ENCODE measurements around the gene ZNF771. TPM values are rescaled to one million over a fixed set of nuclear protein-coding genes. Genes with fewer than 3 reads are reported as not detected.

Gene ZNF771
- total RNA-seq, 6 donors from 2014 or later = 5.2 to 12.3 (median 7.2) TPM

DNA sequence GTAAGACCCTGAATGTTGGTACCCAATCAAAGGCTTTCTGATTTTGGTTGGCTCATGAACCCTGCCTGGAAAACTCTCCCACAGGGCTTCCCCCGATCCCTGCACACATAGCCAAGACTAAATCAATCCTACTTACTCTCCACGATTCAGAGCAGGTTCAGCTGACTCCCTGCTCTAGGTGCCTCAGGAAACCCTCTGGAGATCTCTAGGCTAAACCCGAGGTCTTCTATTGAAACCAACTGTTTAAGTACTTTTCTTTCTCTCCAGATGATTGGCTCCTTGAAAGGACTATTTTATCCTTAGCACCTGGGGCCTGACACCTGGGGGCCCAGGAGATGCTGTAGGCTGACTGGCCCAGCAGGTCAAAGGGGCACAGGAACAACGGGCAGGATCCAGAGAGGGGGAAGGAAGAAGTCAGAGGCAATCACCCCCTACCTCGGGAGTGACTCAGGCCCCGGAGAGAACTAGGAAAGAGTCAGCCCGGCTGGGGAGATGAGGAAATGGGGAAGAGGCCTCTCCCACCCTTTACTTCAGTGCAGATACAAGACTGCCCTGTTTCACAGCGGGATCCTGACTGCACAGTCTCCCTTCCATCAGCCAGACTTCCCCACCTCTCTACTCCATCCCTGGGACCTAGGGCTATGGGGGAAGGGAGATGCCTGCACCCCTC, 39.1 kb upstream of the ZNF771 start:
- ATAC-seq (ENCODE audit: low FRiP score in 2 of 2) = peak in 1 of 2 donors; percentile 25
- Histone ChIP-seq H3K9me3 (no peaks in the 10 kb centered on the region), H3K27me3 (no peaks in the 10 kb centered on the region), H3K4me1 (peaks cover 32 to 41% (median 33%) of the 10 kb centered on the region in 4 donors), H3K36me3 (peaks cover 8 to 30% (median 18%) of the 10 kb centered on the region in 4 donors), H3K4me3 (peak overlapping the region; percentile 79 to 98 (median 90)), H3K27ac (peak overlapping the region; percentile 77 to 91 (median 86))
- TF ChIP-seq POLR2AphosphoS5 (IDR thresholded peaks at IDR 0.05) (no peak), EP300 (IDR thresholded peaks at IDR 0.05) (no peak), POLR2A (IDR thresholded peaks at IDR 0.05) (peak in 2 of 4 donors; percentile 14 to 43)
- TF ChIP-seq, protein P1, sequence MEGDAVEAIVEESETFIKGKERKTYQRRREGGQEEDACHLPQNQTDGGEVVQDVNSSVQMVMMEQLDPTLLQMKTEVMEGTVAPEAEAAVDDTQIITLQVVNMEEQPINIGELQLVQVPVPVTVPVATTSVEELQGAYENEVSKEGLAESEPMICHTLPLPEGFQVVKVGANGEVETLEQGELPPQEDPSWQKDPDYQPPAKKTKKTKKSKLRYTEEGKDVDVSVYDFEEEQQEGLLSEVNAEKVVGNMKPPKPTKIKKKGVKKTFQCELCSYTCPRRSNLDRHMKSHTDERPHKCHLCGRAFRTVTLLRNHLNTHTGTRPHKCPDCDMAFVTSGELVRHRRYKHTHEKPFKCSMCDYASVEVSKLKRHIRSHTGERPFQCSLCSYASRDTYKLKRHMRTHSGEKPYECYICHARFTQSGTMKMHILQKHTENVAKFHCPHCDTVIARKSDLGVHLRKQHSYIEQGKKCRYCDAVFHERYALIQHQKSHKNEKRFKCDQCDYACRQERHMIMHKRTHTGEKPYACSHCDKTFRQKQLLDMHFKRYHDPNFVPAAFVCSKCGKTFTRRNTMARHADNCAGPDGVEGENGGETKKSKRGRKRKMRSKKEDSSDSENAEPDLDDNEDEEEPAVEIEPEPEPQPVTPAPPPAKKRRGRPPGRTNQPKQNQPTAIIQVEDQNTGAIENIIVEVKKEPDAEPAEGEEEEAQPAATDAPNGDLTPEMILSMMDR (IDR thresholded peaks at IDR 0.05) = no peak
- 4 to 6% methylated on average over 8 of the region's 8 CpGs for WGBS, 2 donors
- DNase-seq = peak in 1 of 2 donors; percentile 76

GRCh38 chr16:30368792-30369090, 38.7 kb upstream of the ZNF771 start:
- 4 to 9% methylated on average over 4 of the region's 4 CpGs for WGBS, 2 donors
- TF ChIP-seq, protein P1 (IDR thresholded peaks at IDR 0.05) = no peak
- TF ChIP-seq POLR2A (IDR thresholded peaks at IDR 0.05) = peak in 1 of 4 donors; percentile 3
- ATAC-seq (ENCODE audit: low FRiP score in 2 of 2) (no peak), DNase-seq (no peak)
- Histone ChIP-seq H3K4me1 (peaks cover 32 to 41% (median 33%) of the 10 kb centered on the region in 4 donors), H3K27me3 (no peaks in the 10 kb centered on the region), H3K4me3 (peak overlapping the region; percentile 79 to 98 (median 90)), H3K9me3 (no peaks in the 10 kb centered on the region), H3K36me3 (peaks cover 8 to 25% (median 16%) of the 10 kb centered on the region in 4 donors), H3K27ac (peak overlapping the region; percentile 77 to 91 (median 86))

DNA sequence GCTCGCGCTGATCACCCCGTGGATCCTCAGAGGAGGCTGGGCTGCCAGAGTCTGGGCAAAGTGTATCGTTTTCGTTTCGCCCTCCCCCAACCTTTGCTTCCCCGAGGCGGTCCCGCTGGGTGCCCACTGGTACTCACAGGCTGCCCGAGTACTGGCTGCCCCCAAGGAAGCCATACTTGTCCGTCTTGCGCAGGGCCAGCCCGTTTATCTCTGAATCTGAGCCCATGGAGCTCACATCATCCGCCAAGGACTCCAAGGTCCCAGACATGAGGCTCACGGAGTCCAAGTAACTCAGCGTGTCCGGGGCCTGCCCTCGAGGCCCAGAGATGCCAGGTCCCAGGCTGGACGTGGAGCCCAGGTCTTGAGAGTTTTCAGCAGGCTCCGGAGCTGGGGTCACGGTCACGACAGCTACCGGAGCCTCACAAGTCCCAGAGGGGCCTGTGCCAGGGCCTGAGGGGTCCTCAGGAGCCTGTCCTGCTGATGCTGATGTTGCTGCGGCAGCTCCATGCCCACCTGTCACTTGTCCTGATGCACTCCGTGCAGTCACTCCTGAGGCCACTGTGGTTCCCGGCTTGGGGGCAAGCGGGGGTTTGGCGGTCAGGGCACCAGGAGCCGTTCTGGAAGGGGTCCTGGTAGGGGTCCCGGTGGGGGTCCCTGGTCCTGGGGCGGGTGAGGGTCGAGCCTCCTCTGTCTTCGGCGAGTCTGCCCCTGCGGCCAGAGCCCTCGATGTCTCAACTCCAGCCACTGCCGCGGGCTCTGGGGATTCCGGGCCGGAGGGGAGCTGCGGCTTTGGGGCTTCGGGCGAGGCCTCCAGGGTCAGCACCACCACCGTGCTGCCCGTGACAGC, 38.1 kb upstream of the ZNF771 start:
- ATAC-seq (ENCODE audit: low FRiP score in 2 of 2) (no peak), DNase-seq (no peak)
- Histone ChIP-seq H3K4me3 (peak overlapping the region; percentile 79 to 98 (median 90)), H3K27ac (peak overlapping the region; percentile 77 to 91 (median 86)), H3K9me3 (no peaks in the 10 kb centered on the region), H3K27me3 (no peaks in the 10 kb centered on the region), H3K4me1 (peaks cover 32 to 41% (median 33%) of the 10 kb centered on the region in 4 donors), H3K36me3 (peaks cover 8 to 19% (median 12%) of the 10 kb centered on the region in 4 donors)
- no peak for TF ChIP-seq POLR2AphosphoS5 (IDR thresholded peaks at IDR 0.05)
- TF ChIP-seq POLR2A (IDR thresholded peaks at IDR 0.05) = no peak
- TF ChIP-seq, protein P1 (IDR thresholded peaks at IDR 0.05) = no peak
- TF ChIP-seq EP300 (IDR thresholded peaks at IDR 0.05) = no peak
- 0 to 1% methylated on average over 8 to 14 of the region's 45 CpGs for WGBS, 2 donors

DNA sequence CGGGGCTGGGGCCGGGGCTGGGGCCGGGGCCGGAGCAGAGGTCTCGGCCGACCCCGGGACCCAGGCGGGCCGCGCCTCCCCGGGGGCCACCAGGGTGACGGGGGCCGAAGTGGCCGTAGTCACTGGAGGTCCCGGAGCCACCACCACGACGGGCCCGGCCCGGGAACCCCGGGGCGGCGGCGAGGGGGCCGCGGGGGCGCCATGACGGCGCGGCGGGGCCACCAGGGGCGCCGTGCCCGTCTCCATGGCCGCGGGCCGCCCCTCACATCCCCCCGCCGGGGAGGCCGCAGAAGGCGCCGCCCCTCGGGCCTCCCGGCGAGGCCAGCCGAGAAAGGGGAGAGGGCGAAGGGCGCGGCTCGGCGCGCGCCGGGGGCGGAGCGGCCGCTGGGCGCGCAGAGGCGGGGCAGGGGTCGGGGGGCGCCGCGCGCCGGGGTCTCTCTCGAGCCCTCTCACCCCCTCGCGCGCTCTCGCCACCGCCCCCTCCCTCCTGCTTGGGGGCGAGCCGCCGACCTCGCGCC, 37.4 kb upstream of the ZNF771 start:
- ATAC-seq (ENCODE audit: low FRiP score in 2 of 2) (no peak), DNase-seq (peak in 1 of 2 donors; percentile 97)
- Histone ChIP-seq H3K27ac (peak overlapping the region; percentile 77 to 91 (median 86)), H3K4me1 (peaks cover 32 to 41% (median 33%) of the 10 kb centered on the region in 4 donors), H3K27me3 (no peaks in the 10 kb centered on the region), H3K36me3 (peaks cover under 1 to 12% (median 7%) of the 10 kb centered on the region in 4 donors), H3K9me3 (no peaks in the 10 kb centered on the region), H3K4me3 (peak overlapping the region; percentile 79 to 98 (median 90))
- TF ChIP-seq POLR2AphosphoS5 (IDR thresholded peaks at IDR 0.05) (no peak), EP300 (IDR thresholded peaks at IDR 0.05) (no peak), POLR2A (IDR thresholded peaks at IDR 0.05) (peak in 1 of 4 donors; percentile 22)
- TF ChIP-seq, protein P1 (IDR thresholded peaks at IDR 0.05) = peak in 3 of 6 experiments; percentile 18 to 48 (median 45)
- WGBS, 2 donors = 4% methylated on average over 8 of the region's 76 CpGs; no CpG with 5 or more reads in 1 of the 2 donors
